GM12878 (cell line): ENCODE data around the gene PRPF6. TPM values are rescaled to one million over a fixed set of nuclear protein-coding genes. Genes with fewer than 3 reads are reported as not detected.

Source experiments
- ATAC-seq: fragments of 200-7000 bp; cut with Tn5 transposase; 3 replicates; pipeline ENCODE4 v1.9.1; 2020; ENCODE audit warnings: mild to moderate bottlenecking, moderate library complexity
- BruUV-seq: library from RNA; stranded (reverse); fragments of 400-500 nt; replicated peaks from 2 replicates; lab custom pipeline; 2021; lab: Mats Ljungman, UMichigan
- CTCF ChIA-PET: fragments of 300-600 bp; sonication (Branson Sonifier 250); formaldehyde crosslinking; extraction: SDS; loops from one replicate; lab custom pipeline; 2021; ENCODE audit warnings: inconsistent platforms; lab: Yijun Ruan, JAX
- POLR2A ChIA-PET: fragments of 350-600 bp; formaldehyde crosslinking; extraction: SDS; loops from one replicate; lab custom pipeline; 2021; ENCODE audit warnings: inconsistent platforms; lab: Charles Lee
- RAD21 ChIA-PET: fragments of 300-600 bp; sonication (Branson Sonifier 250); formaldehyde crosslinking; loops from one replicate; lab custom pipeline; 2023; ENCODE audit warnings: antibody characterized with exemption; ENCODE audit not compliant: unreplicated experiment; lab: Charles Lee
- SMC1A ChIA-PET: fragments of 300-600 bp; sonication (Branson Sonifier 250); formaldehyde crosslinking; loops from one replicate; lab custom pipeline; 2023; ENCODE audit not compliant: unreplicated experiment, uncharacterized antibody; lab: Charles Lee
- DNase-seq: peaks from one replicate; pipeline ENCODE4 v3.0.0-alpha.2; 2011; ENCODE audit warnings: low read depth, low spot score
- FAIRE-seq: peaks from 3 replicates; lab custom pipeline; 2011; peaks lifted over from hg19 to GRCh38; lab: Jason Lieb, UNC
- H2AFZ ChIP-seq: 2 replicates; pipeline ENCODE4 v1.6.0; 2011; ENCODE audit warnings: low read depth, low read length, control low read depth; ENCODE audit not compliant: control insufficient read depth
- H3K27ac ChIP-seq: 2 replicates; pipeline ENCODE4 v1.5.1; 2011; ENCODE audit warnings: control low read depth; ENCODE audit not compliant: control insufficient read depth, insufficient read depth
- H3K27me3 ChIP-seq, 2 experiments: replicated peaks in 1 of 2; 2 replicates each; pipeline versions ENCODE4 v1.6.0 to v1.6.1; 2011; ENCODE audit warnings: low read length in 1 of 2; ENCODE audit not compliant: control insufficient read depth in 2 of 2, insufficient read depth in 2 of 2
- H3K36me3 ChIP-seq, 2 experiments: 2 replicates each; pipeline ENCODE4 v1.5.1; 2011; ENCODE audit warnings: low read length in 1 of 2; ENCODE audit not compliant: control insufficient read depth in 2 of 2, insufficient read depth in 2 of 2
- H3K4me1 ChIP-seq: 2 replicates; pipeline ENCODE4 v1.6.1; 2011; ENCODE audit warnings: mild to moderate bottlenecking, low read length, moderate library complexity, mixed read lengths; ENCODE audit not compliant: control insufficient read depth, insufficient read depth
- H3K4me2 ChIP-seq: 2 replicates; pipeline ENCODE4 v1.6.0; 2011; ENCODE audit warnings: control low read depth; ENCODE audit not compliant: control insufficient read depth, insufficient read depth
- H3K4me3 ChIP-seq: fragments of 200-600 bp; sonication (generic); 2 replicates; pipeline ENCODE4 v1.5.1; 2016
- H3K79me2 ChIP-seq: 2 replicates; pipeline ENCODE4 v1.6.0; 2011; ENCODE audit warnings: low read length; ENCODE audit not compliant: control insufficient read depth, insufficient read depth
- H3K9ac ChIP-seq: 2 replicates; pipeline ENCODE4 v1.8.0; 2011; ENCODE audit warnings: low read length, control low read depth, mixed read lengths; ENCODE audit not compliant: control insufficient read depth, insufficient read depth
- H3K9me3 ChIP-seq: replicated peaks from 3 replicates; pipeline ENCODE4 v1.5.1; 2011; ENCODE audit warnings: mild to moderate bottlenecking, low read length; ENCODE audit not compliant: control insufficient read depth, insufficient read depth
- H4K20me1 ChIP-seq: 2 replicates; pipeline ENCODE4 v1.6.0; 2011; ENCODE audit not compliant: control insufficient read depth, insufficient read depth
- ATF7 ChIP-seq: fragments of 450-650 bp; IDR thresholded peaks from 2 replicates; pipeline ENCODE4 v1.6.1; 2016; ENCODE audit warnings: low read depth, mild to moderate bottlenecking
- BCL3 ChIP-seq: IDR thresholded peaks from 2 replicates; pipeline ENCODE4 v1.6.1; 2011; ENCODE audit warnings: borderline replicate concordance, low read depth, mild to moderate bottlenecking, moderate library complexity, low read length; ENCODE audit not compliant: insufficient read depth, poor library complexity, severe bottlenecking
- RBBP5 ChIP-seq: fragments of 200-600 bp; sonication (generic); conservative IDR thresholded peaks from 2 replicates; pipeline ENCODE4 v1.6.1; 2016
- SMAD1 ChIP-seq: fragments of 450-650 bp; IDR thresholded peaks from 2 replicates; pipeline ENCODE4 v1.6.1; 2018; ENCODE audit warnings: mild to moderate bottlenecking, low read depth; ENCODE audit not compliant: partially characterized antibody
- ZNF217 ChIP-seq: fragments of 450-650 bp; IDR thresholded peaks from 2 replicates; pipeline ENCODE4 v1.6.1; 2017; ENCODE audit warnings: antibody characterized with exemption, mild to moderate bottlenecking
- WGBS: methylation state at CpG from one replicate; pipeline ENCODE4 v1.1.6; 2016; ENCODE audit warnings: low lambda C conversion rate; ENCODE audit not compliant: insufficient replicate concordance, insufficient coverage; ENCODE audit errors: missing lambda C conversion rate; 5-methylcytosine and 5-hydroxymethylcytosine counted together
- in situ Hi-C: fragments of 300-500 bp; cut with MboI; formaldehyde crosslinking; loops from 9 replicates; pipeline ENCODE4 v1.14.3; 2018; ENCODE audit warnings: mixed read lengths
- intact Hi-C: fragments of 100-400 bp; cut with micrococcal nuclease; formaldehyde crosslinking; loops from one replicate; pipeline ENCODE4 v1.14.2; 2022; ENCODE audit not compliant: unreplicated experiment
- polyA plus RNA-seq, 11 experiments: library from polyadenylated mRNA; depleted of rRNA in 4 of 11; unstranded in 6 of 11; stranded (reverse) in 5 of 11; fragments of >200 nt; fragmentation: Nextera tagmentation in 4 of 11; fragmentation: Illumina TruSeq in 1 of 11; extraction: Ambion mirVana in 4 of 11; extraction: Trizol in 1 of 11; gene quantifications; 1 replicate in 1 of 11; 2 replicates in 10 of 11; pipeline versions ENCODE4 v1.2.1 to v1.2.3, GENCODE V29; 2011 to 2016; ENCODE audit warnings: inconsistent platforms in 2 of 11, missing spikeins in 2 of 11, low read depth in 1 of 11
- total RNA-seq, 4 experiments: library from RNA; depleted of rRNA in 3 of 4; stranded (reverse); fragments of >200 nt in 3 of 4; fragmentation: Illumina TruSeq in 1 of 4; extraction: Trizol in 1 of 4; gene quantifications; 2 replicates each; pipeline versions ENCODE4 v1.2.1 to v1.2.3, GENCODE V29; 2013 to 2021

PRPF6 gene
- total and polyA plus RNA-seq, 10 of the 15 experiments (the other 5 are each of a cell fraction or from before 2014, with no cell fraction given): 5.0 to 102 (median 71.3) TPM

- TF ChIP-seq BCL3: peak; percentile 8
- no peak for TF ChIP-seq ATF7
- TF ChIP-seq SMAD1: no peak
- TF ChIP-seq RBBP5: no peak
- no peak for TF ChIP-seq ZNF217
- 21% methylated on average over 11 of the region's 11 CpGs for WGBS
- Histone ChIP-seq H3K4me1 (peaks cover 6% of the 10 kb centered on the region; the same call in 1 of the 2 replicates), H3K36me3 (no peaks in the 10 kb centered on the region), H3K9me3 (no peaks in the 10 kb centered on the region), H3K79me2 (no peaks in the 10 kb centered on the region), H3K9ac (no peak overlapping the region), H2AFZ (no peak overlapping the region), H4K20me1 (no peaks in the 10 kb centered on the region), H3K4me3 (no peak overlapping the region), H3K27me3 (peaks cover 4 to 10% of the 10 kb centered on the region in 2 experiments; a peak in 3 of 4 replicates), H3K27ac (no peak overlapping the region), H3K4me2 (no peak overlapping the region)
- intact Hi-C loops: no loop called here
- ChIA-PET POLR2A (interaction anchor here (0.7 to 1.0 kb wide), 2 partner anchors 11 to 306 kb away, joined by 3 read pairs; partner anchors contain the start of gene SLC2A4RG), CTCF (interaction anchor here (9.1 kb wide), 1 partner anchor 11 kb away, joined by 108 read pairs; no protein-coding TSS in a partner anchor), SMC1A (no interaction called here), RAD21 (no interaction called here)
- ATAC-seq: no peak
- no peak for DNase-seq
- in situ Hi-C loops: no loop called here
- no TSS peak for BruUV-seq
- no peak for FAIRE-seq
Measured at GRCh38 chr20:64045346-64046011, 64.5 kb downstream of the PRPF6 start.
